WERI-Rb-1 (cell line): ENCODE measurements around the gene HBE1.

Experiments
- DNase-seq: peaks from one replicate; pipeline ENCODE4 v3.0.0-alpha.2; 2020
- H3K27ac ChIP-seq: fragments of 250-450 bp; sonication (Bioruptor Pico); 2 replicates; pipeline ENCODE4 v1.5.1; 2020; ENCODE audit warnings: mild to moderate bottlenecking, moderate library complexity
- H3K27me3 ChIP-seq: fragments of 250-450 bp; sonication (Bioruptor Pico); 2 replicates; pipeline ENCODE4 v1.5.1; 2021; ENCODE audit warnings: mild to moderate bottlenecking, low read depth, moderate library complexity; ENCODE audit not compliant: insufficient read depth, severe bottlenecking
- H3K36me3 ChIP-seq: fragments of 250-450 bp; sonication (Bioruptor Pico); 2 replicates; pipeline ENCODE4 v1.5.1; 2020; ENCODE audit warnings: mild to moderate bottlenecking, moderate library complexity
- H3K4me3 ChIP-seq: 2 replicates; pipeline ENCODE4 v1.5.1; 2011; ENCODE audit warnings: low read depth, mild to moderate bottlenecking, control low read depth, low read length
- H3K9me3 ChIP-seq: fragments of 250-450 bp; sonication (Bioruptor Pico); 2 replicates; pipeline ENCODE4 v1.5.1; 2021; ENCODE audit warnings: mild to moderate bottlenecking, moderate library complexity; ENCODE audit not compliant: severe bottlenecking
- CTCF ChIP-seq: IDR thresholded peaks from 2 replicates; pipeline ENCODE4 v1.5.1; 2011; ENCODE audit warnings: low read depth, mild to moderate bottlenecking, control low read depth, inconsistent platforms, low read length

HBE1 gene

DNA sequence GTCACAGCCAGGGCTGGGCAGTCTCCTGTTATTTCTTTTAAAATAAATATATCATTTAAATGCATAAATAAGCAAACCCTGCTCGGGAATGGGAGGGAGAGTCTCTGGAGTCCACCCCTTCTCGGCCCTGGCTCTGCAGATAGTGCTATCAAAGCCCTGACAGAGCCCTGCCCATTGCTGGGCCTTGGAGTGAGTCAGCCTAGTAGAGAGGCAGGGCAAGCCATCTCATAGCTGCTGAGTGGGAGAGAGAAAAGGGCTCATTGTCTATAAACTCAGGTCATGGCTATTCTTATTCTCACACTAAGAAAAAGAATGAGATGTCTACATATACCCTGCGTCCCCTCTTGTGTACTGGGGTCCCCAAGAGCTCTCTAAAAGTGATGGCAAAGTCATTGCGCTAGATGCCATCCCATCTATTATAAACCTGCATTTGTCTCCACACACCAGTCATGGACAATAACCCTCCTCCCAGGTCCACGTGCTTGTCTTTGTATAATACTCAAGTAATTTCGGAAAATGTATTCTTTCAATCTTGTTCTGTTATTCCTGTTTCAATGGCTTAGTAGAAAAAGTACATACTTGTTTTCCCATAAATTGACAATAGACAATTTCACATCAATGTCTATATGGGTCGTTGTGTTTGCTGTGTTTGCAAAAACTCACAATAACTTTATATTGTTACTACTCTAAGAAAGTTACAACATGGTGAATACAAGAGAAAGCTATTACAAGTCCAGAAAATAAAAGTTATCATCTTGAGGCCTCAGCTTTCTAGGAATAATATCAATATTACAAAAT lies 18.6 kb upstream of the HBE1 start:
- Histone ChIP-seq H3K36me3 (no peaks in the 10 kb centered on the region), H3K27ac (no peak overlapping the region), H3K9me3 (no peaks in the 10 kb centered on the region), H3K27me3 (peaks cover 56% of the 10 kb centered on the region), H3K4me3 (no peak overlapping the region)
- DNase-seq = no peak
- TF ChIP-seq CTCF = no peak

DNA sequence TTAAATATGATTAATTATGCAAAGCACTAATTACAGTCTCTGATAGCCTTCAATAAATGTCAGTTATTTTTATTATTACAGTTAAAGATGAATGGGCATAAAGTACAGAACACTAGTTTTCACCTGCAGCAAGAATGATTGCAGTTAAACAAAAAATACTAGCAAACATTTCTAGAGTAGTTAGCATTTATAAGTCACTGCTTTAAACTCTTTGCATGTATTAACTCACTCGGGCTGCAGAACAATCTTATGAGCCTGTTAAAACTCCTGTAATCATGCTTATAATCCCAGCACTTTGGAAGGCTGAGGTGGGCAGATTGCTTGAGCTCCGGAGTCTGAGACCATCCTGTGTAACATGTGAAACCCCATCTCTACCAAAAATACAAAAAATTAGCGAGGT lies 17.2 kb upstream of the HBE1 start:
- no peaks in the 10 kb centered on the region for H3K9me3 ChIP-seq
- no peak for DNase-seq
- TF ChIP-seq CTCF = no peak

GRCh38 chr11:5286351-5286750 lies 16.6 kb upstream of the HBE1 start:
- no peak overlapping the region for H3K4me3 ChIP-seq
- H3K27ac ChIP-seq = no peak overlapping the region
- H3K27me3 ChIP-seq = peaks cover 49% of the 10 kb centered on the region
- no peaks in the 10 kb centered on the region for H3K36me3 ChIP-seq
- DNase-seq = no peak
- no peaks in the 10 kb centered on the region for H3K9me3 ChIP-seq
- no peak for TF ChIP-seq CTCF

More for the DNA sequence above, 17.2 kb upstream of the HBE1 start:
- Histone ChIP-seq H3K36me3 (no peaks in the 10 kb centered on the region), H3K27ac (no peak overlapping the region), H3K27me3 (peaks cover 49% of the 10 kb centered on the region), H3K4me3 (no peak overlapping the region)

GRCh38 chr11:5285703-5286340 lies 16.1 kb upstream of the HBE1 start:
- Histone ChIP-seq H3K36me3 (no peaks in the 10 kb centered on the region), H3K4me3 (no peak overlapping the region), H3K9me3 (no peaks in the 10 kb centered on the region), H3K27ac (no peak overlapping the region), H3K27me3 (peaks cover 44% of the 10 kb centered on the region)
- DNase-seq = no peak
- no peak for TF ChIP-seq CTCF

DNA sequence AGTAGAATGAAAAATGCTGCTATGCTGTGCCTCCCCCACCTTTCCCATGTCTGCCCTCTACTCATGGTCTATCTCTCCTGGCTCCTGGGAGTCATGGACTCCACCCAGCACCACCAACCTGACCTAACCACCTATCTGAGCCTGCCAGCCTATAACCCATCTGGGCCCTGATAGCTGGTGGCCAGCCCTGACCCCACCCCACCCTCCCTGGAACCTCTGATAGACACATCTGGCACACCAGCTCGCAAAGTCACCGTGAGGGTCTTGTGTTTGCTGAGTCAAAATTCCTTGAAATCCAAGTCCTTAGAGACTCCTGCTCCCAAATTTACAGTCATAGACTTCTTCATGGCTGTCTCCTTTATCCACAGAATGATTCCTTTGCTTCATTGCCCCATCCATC lies 14.9 kb upstream of the HBE1 start:
- Histone ChIP-seq H3K27ac (no peak overlapping the region), H3K27me3 (peaks cover 45% of the 10 kb centered on the region), H3K4me3 (no peak overlapping the region), H3K9me3 (no peaks in the 10 kb centered on the region), H3K36me3 (no peaks in the 10 kb centered on the region)
- DNase-seq = no peak
- no peak for TF ChIP-seq CTCF

GRCh38 chr11:5283882-5284281 lies 14.1 kb upstream of the HBE1 start:
- peaks cover 39% of the 10 kb centered on the region for H3K27me3 ChIP-seq
- no peaks in the 10 kb centered on the region for H3K9me3 ChIP-seq
- H3K27ac ChIP-seq = no peak overlapping the region
- no peak for TF ChIP-seq CTCF
- H3K36me3 ChIP-seq = no peaks in the 10 kb centered on the region
- H3K4me3 ChIP-seq = no peak overlapping the region
- DNase-seq = no peak
